ENCODE data around the gene SLC24A3. TPM values are rescaled to one million over a fixed set of nuclear protein-coding genes. Genes with fewer than 3 reads are reported as not detected.
A peak's percentile ranks its signal among the peaks of the same experiment; 100 is the strongest.

The SLC24A3 gene
- total and polyA plus RNA-seq, 4 donors, result 17.5 to 64.9 (median 43.8) TPM

GRCh38 chr20:19310541-19310940, 98.1 kb downstream of the SLC24A3 start:
- H3K4me1 ChIP-seq (ENCODE audit: control insufficient read depth, insufficient read depth, low read length), result no peaks in the 10 kb centered on the region
- H3K9me3 ChIP-seq (ENCODE audit: control insufficient read depth, insufficient read depth, low read length), result no peaks in the 10 kb centered on the region
- no peak for DNase-seq (ENCODE audit: low read depth in 4 of 6, low spot score in 6 of 6)
- H3K27me3 ChIP-seq (ENCODE audit: control insufficient read depth, insufficient read depth, low read length), result no peaks in the 10 kb centered on the region
- 84% methylated on average over 2 of the region's 2 CpGs for WGBS (ENCODE audit: insufficient coverage)
- H3K36me3 ChIP-seq (ENCODE audit: control insufficient read depth, insufficient read depth, low read length), result no peaks in the 10 kb centered on the region
- no peak overlapping the region for H3K27ac ChIP-seq (ENCODE audit: low read depth, low read length)
- no peak overlapping the region for H3K4me3 ChIP-seq (ENCODE audit: low read depth, low read length)

- Histone ChIP-seq H3K4me3 (ENCODE audit: low read depth, low read length) (no peak overlapping the region), H3K9me3 (ENCODE audit: control insufficient read depth, insufficient read depth, low read length) (no peaks in the 10 kb centered on the region), H3K27me3 (ENCODE audit: control insufficient read depth, insufficient read depth, low read length) (no peaks in the 10 kb centered on the region), H3K36me3 (ENCODE audit: control insufficient read depth, insufficient read depth, low read length) (no peaks in the 10 kb centered on the region), H3K27ac (ENCODE audit: low read depth, low read length) (no peak overlapping the region), H3K4me1 (ENCODE audit: control insufficient read depth, insufficient read depth, low read length) (peaks cover 3% of the 10 kb centered on the region)
- 94% methylated on average over 4 of the region's 6 CpGs for WGBS (ENCODE audit: insufficient coverage)
- DNase-seq (ENCODE audit: low read depth in 4 of 6, low spot score in 6 of 6), result no peak
Measured at GRCh38 chr20:19313342-19314069, 101.1 kb downstream of the SLC24A3 start.

GRCh38 chr20:19314621-19315020, 102.2 kb downstream of the SLC24A3 start:
- no peaks in the 10 kb centered on the region for H3K36me3 ChIP-seq (ENCODE audit: control insufficient read depth, insufficient read depth, low read length)
- 87% methylated on average over 6 of the region's 7 CpGs for WGBS (ENCODE audit: insufficient coverage)
- H3K4me3 ChIP-seq (ENCODE audit: low read depth, low read length), result no peak overlapping the region
- H3K9me3 ChIP-seq (ENCODE audit: control insufficient read depth, insufficient read depth, low read length), result no peaks in the 10 kb centered on the region
- no peak for DNase-seq (ENCODE audit: low read depth in 4 of 6, low spot score in 6 of 6)
- no peak overlapping the region for H3K27ac ChIP-seq (ENCODE audit: low read depth, low read length)
- peaks cover 7% of the 10 kb centered on the region for H3K4me1 ChIP-seq (ENCODE audit: control insufficient read depth, insufficient read depth, low read length)
- H3K27me3 ChIP-seq (ENCODE audit: control insufficient read depth, insufficient read depth, low read length), result no peaks in the 10 kb centered on the region

- H3K4me3 ChIP-seq (ENCODE audit: low read depth, low read length), result no peak overlapping the region
- no peaks in the 10 kb centered on the region for H3K36me3 ChIP-seq (ENCODE audit: control insufficient read depth, insufficient read depth, low read length)
- H3K27me3 ChIP-seq (ENCODE audit: control insufficient read depth, insufficient read depth, low read length), result no peaks in the 10 kb centered on the region
- DNase-seq (ENCODE audit: low read depth in 4 of 6, low spot score in 6 of 6), result peak in 1 of 6 donors; percentile 35
- WGBS (ENCODE audit: insufficient coverage), result 77% methylated on average over 4 of the region's 5 CpGs
- H3K9me3 ChIP-seq (ENCODE audit: control insufficient read depth, insufficient read depth, low read length), result no peaks in the 10 kb centered on the region
- no peak overlapping the region for H3K27ac ChIP-seq (ENCODE audit: low read depth, low read length)
- H3K4me1 ChIP-seq (ENCODE audit: control insufficient read depth, insufficient read depth, low read length), result peaks cover 11% of the 10 kb centered on the region
Measured at GRCh38 chr20:19317237-19318069, 105.0 kb downstream of the SLC24A3 start.

GRCh38 chr20:19318610-19319009, 106.2 kb downstream of the SLC24A3 start:
- Histone ChIP-seq H3K9me3 (ENCODE audit: control insufficient read depth, insufficient read depth, low read length) (no peaks in the 10 kb centered on the region), H3K4me3 (ENCODE audit: low read depth, low read length) (no peak overlapping the region), H3K27me3 (ENCODE audit: control insufficient read depth, insufficient read depth, low read length) (no peaks in the 10 kb centered on the region), H3K36me3 (ENCODE audit: control insufficient read depth, insufficient read depth, low read length) (no peaks in the 10 kb centered on the region), H3K27ac (ENCODE audit: low read depth, low read length) (no peak overlapping the region), H3K4me1 (ENCODE audit: control insufficient read depth, insufficient read depth, low read length) (peaks cover 11% of the 10 kb centered on the region)
- no peak for DNase-seq (ENCODE audit: low read depth in 4 of 6, low spot score in 6 of 6)
- 56% methylated on average over 1 of the region's 4 CpGs for WGBS (ENCODE audit: insufficient coverage)

GRCh38 chr20:19320005-19320404, 107.6 kb downstream of the SLC24A3 start:
- Histone ChIP-seq H3K4me1 (ENCODE audit: control insufficient read depth, insufficient read depth, low read length) (peaks cover 11% of the 10 kb centered on the region), H3K36me3 (ENCODE audit: control insufficient read depth, insufficient read depth, low read length) (no peaks in the 10 kb centered on the region), H3K9me3 (ENCODE audit: control insufficient read depth, insufficient read depth, low read length) (no peaks in the 10 kb centered on the region), H3K27me3 (ENCODE audit: control insufficient read depth, insufficient read depth, low read length) (no peaks in the 10 kb centered on the region), H3K27ac (ENCODE audit: low read depth, low read length) (no peak overlapping the region), H3K4me3 (ENCODE audit: low read depth, low read length) (no peak overlapping the region)
- DNase-seq (ENCODE audit: low read depth in 4 of 6, low spot score in 6 of 6), result peak in 1 of 6 donors; percentile 39
- WGBS (ENCODE audit: insufficient coverage), result 33% methylated on average over 3 of the region's 8 CpGs

- Histone ChIP-seq H3K27ac (ENCODE audit: low read depth, low read length) (no peak overlapping the region), H3K27me3 (ENCODE audit: control insufficient read depth, insufficient read depth, low read length) (no peaks in the 10 kb centered on the region), H3K9me3 (ENCODE audit: control insufficient read depth, insufficient read depth, low read length) (no peaks in the 10 kb centered on the region), H3K4me1 (ENCODE audit: control insufficient read depth, insufficient read depth, low read length) (peaks cover 11% of the 10 kb centered on the region), H3K4me3 (ENCODE audit: low read depth, low read length) (no peak overlapping the region), H3K36me3 (ENCODE audit: control insufficient read depth, insufficient read depth, low read length) (no peaks in the 10 kb centered on the region)
- 81% methylated on average over 3 of the region's 5 CpGs for WGBS (ENCODE audit: insufficient coverage)
- no peak for DNase-seq (ENCODE audit: low read depth in 4 of 6, low spot score in 6 of 6)
Measured at GRCh38 chr20:19321176-19321575, 108.7 kb downstream of the SLC24A3 start.

GRCh38 chr20:19322061-19322985, 109.9 kb downstream of the SLC24A3 start:
- H3K9me3 ChIP-seq (ENCODE audit: control insufficient read depth, insufficient read depth, low read length), result no peaks in the 10 kb centered on the region
- H3K27me3 ChIP-seq (ENCODE audit: control insufficient read depth, insufficient read depth, low read length), result no peaks in the 10 kb centered on the region
- DNase-seq (ENCODE audit: low read depth in 4 of 6, low spot score in 6 of 6), result peak in 1 of 6 donors; percentile 32
- no peak overlapping the region for H3K4me3 ChIP-seq (ENCODE audit: low read depth, low read length)
- no peak overlapping the region for H3K27ac ChIP-seq (ENCODE audit: low read depth, low read length)
- peaks cover 7% of the 10 kb centered on the region for H3K4me1 ChIP-seq (ENCODE audit: control insufficient read depth, insufficient read depth, low read length)
- WGBS (ENCODE audit: insufficient coverage), result 79% methylated on average over 2 of the region's 12 CpGs
- no peaks in the 10 kb centered on the region for H3K36me3 ChIP-seq (ENCODE audit: control insufficient read depth, insufficient read depth, low read length)

- Histone ChIP-seq H3K27me3 (ENCODE audit: control insufficient read depth, insufficient read depth, low read length) (no peaks in the 10 kb centered on the region), H3K4me3 (ENCODE audit: low read depth, low read length) (no peak overlapping the region), H3K27ac (ENCODE audit: low read depth, low read length) (no peak overlapping the region), H3K9me3 (ENCODE audit: control insufficient read depth, insufficient read depth, low read length) (no peaks in the 10 kb centered on the region), H3K36me3 (ENCODE audit: control insufficient read depth, insufficient read depth, low read length) (no peaks in the 10 kb centered on the region), H3K4me1 (ENCODE audit: control insufficient read depth, insufficient read depth, low read length) (no peaks in the 10 kb centered on the region)
- WGBS (ENCODE audit: insufficient coverage), result 79% methylated on average over 3 of the region's 5 CpGs
- no peak for DNase-seq (ENCODE audit: low read depth in 4 of 6, low spot score in 6 of 6)
Measured at GRCh38 chr20:19327401-19327800, 115.0 kb downstream of the SLC24A3 start.

All from spinal cord (tissue), 10 donors.